Measurements from ENCODE around the gene CD101. TPM values are rescaled to one million over a fixed set of nuclear protein-coding genes. Genes with fewer than 3 reads are reported as not detected.

The CD101 gene
- total RNA-seq, 2 donors from 2014 or later = 0.97 to 1.4 TPM

- peaks cover 15% of the 10 kb centered on the region for H3K4me1 Mint-ChIP-seq
- no peaks in the 10 kb centered on the region for H3K36me3 Mint-ChIP-seq (ENCODE audit: low read depth)
- DNase-seq = no peak
- H3K4me3 ChIP-seq (ENCODE audit: low read length) = no peak overlapping the region
- no peaks in the 10 kb centered on the region for H3K9me3 Mint-ChIP-seq
- H3K4me3 Mint-ChIP-seq = no peak overlapping the region
- WGBS, 2 experiments (ENCODE audit: insufficient coverage in 1 of 2, insufficient read length in 1 of 2) = 87% methylated on average over 4 to 7 of the region's 7 CpGs
- H3K9ac ChIP-seq (ENCODE audit: extremely low read depth, low read length, poor library complexity, severe bottlenecking) = no peak overlapping the region
- H3K4me1 ChIP-seq (ENCODE audit: control insufficient read depth, insufficient read depth, low read length) = no peaks in the 10 kb centered on the region
- no peak overlapping the region for H3K27ac ChIP-seq (ENCODE audit: low read depth, low read length)
- TF ChIP-seq, protein P1, sequence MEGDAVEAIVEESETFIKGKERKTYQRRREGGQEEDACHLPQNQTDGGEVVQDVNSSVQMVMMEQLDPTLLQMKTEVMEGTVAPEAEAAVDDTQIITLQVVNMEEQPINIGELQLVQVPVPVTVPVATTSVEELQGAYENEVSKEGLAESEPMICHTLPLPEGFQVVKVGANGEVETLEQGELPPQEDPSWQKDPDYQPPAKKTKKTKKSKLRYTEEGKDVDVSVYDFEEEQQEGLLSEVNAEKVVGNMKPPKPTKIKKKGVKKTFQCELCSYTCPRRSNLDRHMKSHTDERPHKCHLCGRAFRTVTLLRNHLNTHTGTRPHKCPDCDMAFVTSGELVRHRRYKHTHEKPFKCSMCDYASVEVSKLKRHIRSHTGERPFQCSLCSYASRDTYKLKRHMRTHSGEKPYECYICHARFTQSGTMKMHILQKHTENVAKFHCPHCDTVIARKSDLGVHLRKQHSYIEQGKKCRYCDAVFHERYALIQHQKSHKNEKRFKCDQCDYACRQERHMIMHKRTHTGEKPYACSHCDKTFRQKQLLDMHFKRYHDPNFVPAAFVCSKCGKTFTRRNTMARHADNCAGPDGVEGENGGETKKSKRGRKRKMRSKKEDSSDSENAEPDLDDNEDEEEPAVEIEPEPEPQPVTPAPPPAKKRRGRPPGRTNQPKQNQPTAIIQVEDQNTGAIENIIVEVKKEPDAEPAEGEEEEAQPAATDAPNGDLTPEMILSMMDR (conservative IDR thresholded peaks at IDR 0.05) = no peak
- H3K27me3 Mint-ChIP-seq (ENCODE audit: insufficient read depth) = no peaks in the 10 kb centered on the region
- H3K27ac Mint-ChIP-seq = no peak overlapping the region
- H3K9me3 ChIP-seq (ENCODE audit: control insufficient read depth, low read length) = no peaks in the 10 kb centered on the region
- no peaks in the 10 kb centered on the region for H3K27me3 ChIP-seq (ENCODE audit: control insufficient read depth, insufficient read depth, low read length, poor library complexity, severe bottlenecking)
- no peaks in the 10 kb centered on the region for H3K36me3 ChIP-seq (ENCODE audit: control insufficient read depth, insufficient read depth, low read length)
Observed at GRCh38 chr1:117034791-117035290, 33.3 kb downstream of the CD101 start.

- H3K36me3 ChIP-seq (ENCODE audit: control insufficient read depth, insufficient read depth, low read length) = no peaks in the 10 kb centered on the region
- H3K27me3 ChIP-seq (ENCODE audit: control insufficient read depth, insufficient read depth, low read length, poor library complexity, severe bottlenecking) = no peaks in the 10 kb centered on the region
- H3K4me1 ChIP-seq (ENCODE audit: control insufficient read depth, insufficient read depth, low read length) = no peaks in the 10 kb centered on the region
- Mint-ChIP-seq H3K27me3 (ENCODE audit: insufficient read depth) (no peaks in the 10 kb centered on the region), H3K4me3 (no peak overlapping the region), H3K4me1 (peaks cover 15% of the 10 kb centered on the region), H3K27ac (peak overlapping the region; percentile 25), H3K9me3 (no peaks in the 10 kb centered on the region), H3K36me3 (ENCODE audit: low read depth) (no peaks in the 10 kb centered on the region)
- peak; percentile 69 for DNase-seq
- TF ChIP-seq, protein P1 (conservative IDR thresholded peaks at IDR 0.05) = peak; percentile 43
- H3K27ac ChIP-seq (ENCODE audit: low read depth, low read length) = no peak overlapping the region
- no peaks in the 10 kb centered on the region for H3K9me3 ChIP-seq (ENCODE audit: control insufficient read depth, low read length)
- no peak overlapping the region for H3K4me3 ChIP-seq (ENCODE audit: low read length)
- WGBS, 2 experiments (ENCODE audit: insufficient coverage in 1 of 2, insufficient read length in 1 of 2) = 82 to 87% methylated on average over 6 of the region's 6 CpGs
- H3K9ac ChIP-seq (ENCODE audit: extremely low read depth, low read length, poor library complexity, severe bottlenecking) = no peak overlapping the region
Observed at GRCh38 chr1:117036018-117036461, 34.5 kb downstream of the CD101 start.

DNA sequence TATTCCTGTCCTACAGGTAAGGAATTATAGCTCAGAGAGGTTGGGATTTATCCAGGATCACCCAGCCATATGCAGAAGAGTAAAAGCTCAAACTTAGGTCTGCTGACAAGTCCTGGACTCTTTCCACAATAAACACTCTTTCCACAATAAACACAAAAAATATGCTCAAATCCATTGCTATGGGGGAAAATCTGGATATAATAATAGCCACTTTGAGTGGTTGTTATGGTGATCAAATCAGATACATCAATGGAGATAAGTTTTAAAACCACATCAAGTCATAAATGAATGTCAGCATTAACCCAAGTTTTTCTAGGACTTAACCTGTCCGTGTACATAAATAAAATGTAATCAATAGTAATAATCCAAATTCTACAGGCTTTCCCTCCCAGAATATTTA is 36.2 kb downstream of the CD101 start:
- Histone ChIP-seq H3K9me3 (ENCODE audit: control insufficient read depth, low read length) (no peaks in the 10 kb centered on the region), H3K27me3 (ENCODE audit: control insufficient read depth, insufficient read depth, low read length, poor library complexity, severe bottlenecking) (no peaks in the 10 kb centered on the region), H3K27ac (ENCODE audit: low read depth, low read length) (no peak overlapping the region), H3K4me3 (ENCODE audit: low read length) (no peak overlapping the region), H3K36me3 (ENCODE audit: control insufficient read depth, insufficient read depth, low read length) (no peaks in the 10 kb centered on the region), H3K9ac (ENCODE audit: extremely low read depth, low read length, poor library complexity, severe bottlenecking) (no peak overlapping the region), H3K4me1 (ENCODE audit: control insufficient read depth, insufficient read depth, low read length) (no peaks in the 10 kb centered on the region)
- Mint-ChIP-seq H3K27me3 (ENCODE audit: insufficient read depth) (no peaks in the 10 kb centered on the region), H3K9me3 (no peaks in the 10 kb centered on the region), H3K36me3 (ENCODE audit: low read depth) (no peaks in the 10 kb centered on the region), H3K27ac (no peak overlapping the region), H3K4me3 (no peak overlapping the region), H3K4me1 (peaks cover 15% of the 10 kb centered on the region)
- TF ChIP-seq, protein P1 (conservative IDR thresholded peaks at IDR 0.05) = no peak
- 100% methylated on average over 1 of the region's 1 CpG; no CpG with 5 or more reads in 1 of the 2 experiments for WGBS, 2 experiments (ENCODE audit: insufficient coverage in 1 of 2, insufficient read length in 1 of 2)
- no peak for DNase-seq
